C4-2B (cell line): Measurements from ENCODE around the gene NHLRC4.
A peak's percentile ranks its signal among the peaks of the same experiment; 100 is the strongest.

Experiments used
- H3K27ac ChIP-seq: fragments of 450-650 bp; 2 replicates; pipeline ENCODE4 v1.5.1; 2017
- CTCF ChIP-seq: fragments of 450-650 bp; conservative IDR thresholded peaks from 2 replicates; pipeline ENCODE4 v1.5.1; 2017; ENCODE audit warnings: mild to moderate bottlenecking
- ZFX ChIP-seq: fragments of 450-650 bp; IDR thresholded peaks from 2 replicates; pipeline ENCODE4 v1.6.1; 2017

NHLRC4 gene

GRCh38 chr16:566475-567372 lies at the start of gene NHLRC4:
Gene NHLRC4, plus strand, starts transcription at chr16:567005. Its CDS starts 1,043 bp downstream, at chr16:568048.
- H3K27ac ChIP-seq, result peak within 1 kb of the TSS; percentile 70
- TF ChIP-seq ZFX (no peak), CTCF (no peak)

DNA sequence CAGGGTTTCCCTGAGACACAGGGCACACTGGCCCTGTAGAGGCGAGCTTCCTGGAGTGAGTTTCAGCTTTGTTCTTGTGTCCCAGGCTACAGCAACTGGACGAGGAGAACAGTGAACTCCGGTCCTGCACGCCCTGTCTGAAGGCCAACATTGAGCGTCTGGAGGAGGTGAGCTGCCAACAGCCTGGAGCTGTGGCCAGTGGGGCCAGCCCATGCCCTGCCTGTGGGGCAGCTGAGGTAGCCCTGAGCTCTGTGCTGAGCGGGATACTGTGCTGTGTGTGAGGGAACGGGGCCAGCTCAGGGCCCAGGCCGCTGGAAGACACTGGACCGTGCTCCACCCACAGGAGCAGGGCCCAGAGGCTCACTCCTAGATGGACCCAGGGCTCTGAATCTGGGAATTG lies 47.9 kb upstream of the NHLRC4 start:
- no peak overlapping the region for H3K27ac ChIP-seq
- no peak for TF ChIP-seq CTCF
- no peak for TF ChIP-seq ZFX

DNA sequence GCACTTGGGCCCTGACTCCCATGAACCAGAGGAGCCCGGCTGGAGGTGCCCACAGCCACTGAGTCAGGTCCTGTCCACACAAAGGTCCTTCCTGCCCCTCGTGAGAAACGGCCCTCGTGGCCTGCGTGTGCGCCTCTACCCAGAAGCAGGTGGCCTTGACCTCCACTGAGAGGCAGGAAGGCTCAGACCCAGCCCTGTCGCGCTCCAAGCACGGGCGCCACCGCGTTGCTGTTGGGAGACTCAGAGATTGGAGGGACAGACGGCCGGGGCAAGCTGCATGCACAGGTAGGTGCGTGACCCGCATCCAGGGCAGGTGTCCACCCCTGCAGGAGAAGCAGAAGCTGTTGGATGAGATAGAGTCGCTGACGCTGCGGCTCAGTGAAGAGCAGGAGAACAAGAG lies 47.4 kb upstream of the NHLRC4 start:
- H3K27ac ChIP-seq, result no peak overlapping the region

GRCh38 chr16:519841-520687 lies 46.7 kb upstream of the NHLRC4 start:
- TF ChIP-seq CTCF (no peak), ZFX (no peak)
- no peak overlapping the region for H3K27ac ChIP-seq

More for the DNA sequence above, 47.4 kb upstream of the NHLRC4 start:
- TF ChIP-seq CTCF (no peak), ZFX (no peak)

DNA sequence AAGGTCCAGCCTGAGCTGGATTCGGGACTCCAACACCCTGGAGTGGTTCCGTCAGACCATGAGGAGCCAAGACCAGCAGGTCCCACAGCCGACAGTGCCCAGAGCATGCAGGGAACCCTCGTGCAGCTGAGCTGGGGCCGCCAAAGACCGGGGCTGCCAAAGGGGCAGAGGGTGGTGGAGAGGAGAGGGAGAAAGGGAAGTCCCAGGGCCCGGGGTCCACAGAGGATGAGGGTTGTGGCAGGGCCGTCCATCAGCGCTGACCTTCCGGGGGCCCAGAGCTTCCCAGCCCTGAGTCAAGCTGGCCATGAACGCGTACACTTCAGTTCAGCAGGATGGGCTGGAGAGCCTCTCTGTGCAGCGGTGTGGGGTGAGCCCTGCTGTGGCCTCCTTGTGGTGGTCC lies 46.0 kb upstream of the NHLRC4 start:
- no peak overlapping the region for H3K27ac ChIP-seq
- TF ChIP-seq ZFX (no peak), CTCF (no peak)

GRCh38 chr16:521381-522210 lies 45.2 kb upstream of the NHLRC4 start:
- H3K27ac ChIP-seq, result no peak overlapping the region
- TF ChIP-seq ZFX, result no peak
- no peak; the same call in 1 of the 2 replicates for TF ChIP-seq CTCF
